ENCODE data around the gene DIPK1C.

The DIPK1C gene

GRCh38 chr18:74389171-74389927 is 67.8 kb downstream of the DIPK1C start:
- H3K27ac ChIP-seq: no peak overlapping the region
- TF ChIP-seq ZFX (IDR thresholded peaks at IDR 0.05; ENCODE audit: borderline replicate concordance) (no peak), CTCF (IDR thresholded peaks at IDR 0.05) (no peak)

DNA sequence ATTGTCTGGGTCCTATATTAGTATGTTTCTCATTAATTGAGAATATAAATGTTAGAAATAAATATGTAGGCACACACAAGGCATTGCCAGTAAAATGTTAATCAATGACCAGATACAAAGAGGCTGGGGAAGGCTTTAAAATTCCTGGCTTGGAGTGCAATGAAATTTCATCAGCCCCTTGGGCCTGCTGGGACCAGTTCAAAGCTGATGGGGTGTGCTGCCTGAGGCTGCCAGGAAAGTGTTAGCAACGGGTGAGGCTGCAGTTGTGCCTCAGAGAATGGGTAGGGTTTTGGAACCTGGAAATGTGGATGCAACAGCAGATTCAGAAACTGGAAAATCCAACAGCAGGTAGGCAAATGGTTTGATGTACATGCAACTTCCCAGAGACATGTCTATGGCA is 68.9 kb downstream of the DIPK1C start:
- TF ChIP-seq ZFX (IDR thresholded peaks at IDR 0.05; ENCODE audit: borderline replicate concordance) (no peak), CTCF (IDR thresholded peaks at IDR 0.05) (no peak)
- H3K27ac ChIP-seq: no peak overlapping the region

GRCh38 chr18:74387383-74387782 is 69.7 kb downstream of the DIPK1C start:
- no peak for TF ChIP-seq ZFX (IDR thresholded peaks at IDR 0.05; ENCODE audit: borderline replicate concordance)
- no peak for TF ChIP-seq CTCF (IDR thresholded peaks at IDR 0.05)
- H3K27ac ChIP-seq: no peak overlapping the region

Data from 22Rv1 (cell line).